ENCODE data around the gene UFSP1.
"Not testable (repeated sequence)": the region's sequence is repeated elsewhere in the genome, so short reads cannot be mapped to it uniquely, and the experiment has no call there.

UFSP1 gene

GRCh38 chr7:100914879-100915447, 25.4 kb upstream of the UFSP1 start:
- Histone ChIP-seq H2AFZ (ENCODE audit: low read depth, low read length, severe bottlenecking) (no peak overlapping the region), H4K20me1 (ENCODE audit: low read depth, low read length) (no peaks in the 10 kb centered on the region)

GRCh38 chr7:100914208-100914878, 24.8 kb upstream of the UFSP1 start:
- H3K4me3 ChIP-seq (ENCODE audit: insufficient read depth, low read length, poor library complexity, severe bottlenecking): no peak overlapping the region
- H3K9me2 ChIP-seq (replicated peaks; ENCODE audit: insufficient read depth, low read length): no peaks in the 10 kb centered on the region
- no peaks in the 10 kb centered on the region for H3F3A ChIP-seq (ENCODE audit: insufficient read depth)
- no peaks in the 10 kb centered on the region for H3K27me3 ChIP-seq (ENCODE audit: low read length)
- no peak overlapping the region for H3K27ac ChIP-seq (ENCODE audit: low read depth, low read length)
- H3K36me3 ChIP-seq (ENCODE audit: low read length): no peaks in the 10 kb centered on the region
- no peaks in the 10 kb centered on the region for H3K9me3 ChIP-seq (ENCODE audit: insufficient read depth, low read length)
- no peak overlapping the region for H3K4me2 ChIP-seq (ENCODE audit: low read depth, low read length, poor library complexity, severe bottlenecking)
- no peak overlapping the region for H2AFZ ChIP-seq (ENCODE audit: low read depth, low read length, severe bottlenecking)
- TF ChIP-seq, protein P1, sequence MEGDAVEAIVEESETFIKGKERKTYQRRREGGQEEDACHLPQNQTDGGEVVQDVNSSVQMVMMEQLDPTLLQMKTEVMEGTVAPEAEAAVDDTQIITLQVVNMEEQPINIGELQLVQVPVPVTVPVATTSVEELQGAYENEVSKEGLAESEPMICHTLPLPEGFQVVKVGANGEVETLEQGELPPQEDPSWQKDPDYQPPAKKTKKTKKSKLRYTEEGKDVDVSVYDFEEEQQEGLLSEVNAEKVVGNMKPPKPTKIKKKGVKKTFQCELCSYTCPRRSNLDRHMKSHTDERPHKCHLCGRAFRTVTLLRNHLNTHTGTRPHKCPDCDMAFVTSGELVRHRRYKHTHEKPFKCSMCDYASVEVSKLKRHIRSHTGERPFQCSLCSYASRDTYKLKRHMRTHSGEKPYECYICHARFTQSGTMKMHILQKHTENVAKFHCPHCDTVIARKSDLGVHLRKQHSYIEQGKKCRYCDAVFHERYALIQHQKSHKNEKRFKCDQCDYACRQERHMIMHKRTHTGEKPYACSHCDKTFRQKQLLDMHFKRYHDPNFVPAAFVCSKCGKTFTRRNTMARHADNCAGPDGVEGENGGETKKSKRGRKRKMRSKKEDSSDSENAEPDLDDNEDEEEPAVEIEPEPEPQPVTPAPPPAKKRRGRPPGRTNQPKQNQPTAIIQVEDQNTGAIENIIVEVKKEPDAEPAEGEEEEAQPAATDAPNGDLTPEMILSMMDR (IDR thresholded peaks at IDR 0.05; ENCODE audit: insufficient read depth, low read length, poor library complexity, severe bottlenecking): no peak
- no peak for TF ChIP-seq EZH2phosphoT487 (conservative IDR thresholded peaks at IDR 0.05; ENCODE audit: low read length)
- H3K79me2 ChIP-seq (ENCODE audit: insufficient read depth, low read length): no peaks in the 10 kb centered on the region
- H4K20me1 ChIP-seq (ENCODE audit: low read depth, low read length): no peaks in the 10 kb centered on the region
- H3K9ac ChIP-seq (ENCODE audit: low read length): no peak overlapping the region

More at GRCh38 chr7:100914879-100915447, 25.4 kb upstream of the UFSP1 start:
- Histone ChIP-seq H3K79me2 (ENCODE audit: insufficient read depth, low read length) (no peaks in the 10 kb centered on the region), H3K9ac (ENCODE audit: low read length) (no peak overlapping the region), H3K9me2 (replicated peaks; ENCODE audit: insufficient read depth, low read length) (no peaks in the 10 kb centered on the region), H3K4me2 (ENCODE audit: low read depth, low read length, poor library complexity, severe bottlenecking) (no peak overlapping the region), H3K27ac (ENCODE audit: low read depth, low read length) (no peak overlapping the region), H3K27me3 (ENCODE audit: low read length) (no peaks in the 10 kb centered on the region), H3K9me3 (ENCODE audit: insufficient read depth, low read length) (no peaks in the 10 kb centered on the region), H3F3A (ENCODE audit: insufficient read depth) (no peaks in the 10 kb centered on the region), H3K36me3 (ENCODE audit: low read length) (no peaks in the 10 kb centered on the region), H3K4me3 (ENCODE audit: insufficient read depth, low read length, poor library complexity, severe bottlenecking) (no peak overlapping the region)
- TF ChIP-seq, protein P1 (IDR thresholded peaks at IDR 0.05; ENCODE audit: insufficient read depth, low read length, poor library complexity, severe bottlenecking): no peak
- TF ChIP-seq EZH2phosphoT487 (conservative IDR thresholded peaks at IDR 0.05; ENCODE audit: low read length): no peak

DNA sequence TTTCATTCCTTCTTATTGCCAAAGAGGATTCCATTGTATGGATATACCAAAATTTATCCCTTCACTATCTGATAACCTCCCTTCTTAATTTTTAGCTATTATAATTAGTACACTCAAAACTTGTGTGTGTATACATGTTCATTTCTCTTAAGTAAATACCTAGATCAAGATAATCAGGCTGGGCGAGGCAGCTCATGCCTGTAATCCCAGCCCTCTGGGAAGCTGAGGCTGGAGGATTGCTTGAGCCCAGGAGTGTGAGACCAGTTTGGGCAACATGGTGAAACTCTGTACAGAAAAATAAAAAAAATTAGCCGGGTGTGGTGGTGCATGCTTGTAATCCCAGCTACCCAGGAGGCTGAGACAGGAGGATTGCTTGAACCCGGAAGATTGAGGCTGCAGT, 22.0 kb upstream of the UFSP1 start:
- Histone ChIP-seq H3K27me3 (ENCODE audit: low read length) (no peaks in the 10 kb centered on the region), H2AFZ (ENCODE audit: low read depth, low read length, severe bottlenecking) (no peak overlapping the region), H3K4me3 (ENCODE audit: insufficient read depth, low read length, poor library complexity, severe bottlenecking) (no peak overlapping the region), H3K9me2 (replicated peaks; ENCODE audit: insufficient read depth, low read length) (no peaks in the 10 kb centered on the region), H3K9me3 (ENCODE audit: insufficient read depth, low read length) (no peaks in the 10 kb centered on the region), H3F3A (ENCODE audit: insufficient read depth) (no peaks in the 10 kb centered on the region), H3K9ac (ENCODE audit: low read length) (no peak overlapping the region), H3K36me3 (ENCODE audit: low read length) (no peaks in the 10 kb centered on the region), H4K20me1 (ENCODE audit: low read depth, low read length) (no peaks in the 10 kb centered on the region), H3K27ac (ENCODE audit: low read depth, low read length) (no peak overlapping the region), H3K4me2 (ENCODE audit: low read depth, low read length, poor library complexity, severe bottlenecking) (no peak overlapping the region), H3K79me2 (ENCODE audit: insufficient read depth, low read length) (no peaks in the 10 kb centered on the region)
- TF ChIP-seq, protein P1 (IDR thresholded peaks at IDR 0.05; ENCODE audit: insufficient read depth, low read length, poor library complexity, severe bottlenecking): no peak

- not testable (repeated sequence) for H3K9me3 ChIP-seq (ENCODE audit: insufficient read depth, low read length); H3K36me3 ChIP-seq (ENCODE audit: low read length); H3K79me2 ChIP-seq (ENCODE audit: insufficient read depth, low read length); H3K4me2 ChIP-seq (ENCODE audit: low read depth, low read length, poor library complexity, severe bottlenecking); H3K27me3 ChIP-seq (ENCODE audit: low read length); H3K9ac ChIP-seq (ENCODE audit: low read length); H3F3A ChIP-seq (ENCODE audit: insufficient read depth); H3K4me3 ChIP-seq (ENCODE audit: insufficient read depth, low read length, poor library complexity, severe bottlenecking); H4K20me1 ChIP-seq (ENCODE audit: low read depth, low read length); H3K27ac ChIP-seq (ENCODE audit: low read depth, low read length); H2AFZ ChIP-seq (ENCODE audit: low read depth, low read length, severe bottlenecking); H3K9me2 ChIP-seq (replicated peaks; ENCODE audit: insufficient read depth, low read length)
These were observed 20.9 kb upstream of the UFSP1 start for GRCh38 chr7:100910443-100910842.

Measured in SU-DHL-6 (cell line).